K562 (cell line): Measurements from ENCODE around the gene SNCA.

Experiments
- ARNT ChIP-seq, 2 experiments: fragments of 450-650 bp; IDR thresholded peaks; 2 replicates each; pipeline ENCODE4 v1.6.1; 2016; ENCODE audit warnings: mild to moderate bottlenecking in 1 of 2
- CXXC5 ChIP-seq: fragments of 250-450 bp; sonication (Bioruptor Pico); IDR thresholded peaks from 2 replicates; pipeline ENCODE4 v1.8.0; 2022; ENCODE audit warnings: inconsistent platforms, mild to moderate bottlenecking, moderate library complexity
- EGR1 ChIP-seq: fragments of 450-650 bp; conservative IDR thresholded peaks from 2 replicates; pipeline ENCODE4 v1.6.1; 2017; ENCODE audit warnings: mild to moderate bottlenecking
- EP300 ChIP-seq: IDR thresholded peaks from 2 replicates; pipeline ENCODE4 v1.6.1; 2012; ENCODE audit warnings: low read length, improper control_type of control experiment
- FOXP1 ChIP-seq: sonication (generic); formaldehyde crosslinking; IDR thresholded peaks from 2 replicates; pipeline ENCODE4 v1.8.0; 2022; ENCODE audit warnings: mild to moderate bottlenecking, missing genetic modification reagents
- MAZ ChIP-seq, 2 experiments: fragments of 450-650 bp in 1 of 2; sonication (generic) in 1 of 2; formaldehyde crosslinking; IDR thresholded peaks in 1 of 2; conservative IDR thresholded peaks in 1 of 2; 2 replicates each; pipeline versions ENCODE4 v1.4.0 to v1.5.0; 2020; ENCODE audit warnings: mild to moderate bottlenecking in 1 of 2, missing genetic modification reagents in 1 of 2
- NFIX ChIP-seq: fragments of 250-450 bp; sonication (Bioruptor Pico); IDR thresholded peaks from 2 replicates; pipeline ENCODE4 v1.4.0; 2020; ENCODE audit warnings: low read depth, mild to moderate bottlenecking, moderate library complexity
- POLR2AphosphoS5 ChIP-seq: IDR thresholded peaks from 2 replicates; pipeline ENCODE4 v1.6.1; 2011; ENCODE audit warnings: mild to moderate bottlenecking, low read depth, low read length, moderate library complexity; ENCODE audit not compliant: control insufficient read depth, insufficient read depth
- SMAD1 ChIP-seq: fragments of 150-350 bp; IDR thresholded peaks from 2 replicates; pipeline ENCODE4 v1.6.1; 2014; ENCODE audit warnings: low read length, low read depth; ENCODE audit not compliant: partially characterized antibody
- ZBTB7A ChIP-seq: IDR thresholded peaks from 2 replicates; pipeline ENCODE4 v1.6.1; 2011; ENCODE audit warnings: low read depth, mild to moderate bottlenecking, low read length, moderate library complexity, borderline replicate concordance; ENCODE audit not compliant: control insufficient read depth
- ZFP30 ChIP-seq: fragments of 250-450 bp; sonication (Bioruptor Pico); IDR thresholded peaks from 2 replicates; pipeline ENCODE4 v1.8.0; 2022; ENCODE audit warnings: moderate library complexity, mild to moderate bottlenecking, inconsistent platforms, borderline replicate concordance
- ZNF695 ChIP-seq: fragments of 450-650 bp; formaldehyde crosslinking; IDR thresholded peaks from 2 replicates; pipeline ENCODE4 v1.4.0; 2020; ENCODE audit warnings: mild to moderate bottlenecking, moderate library complexity
- TF ChIP-seq, protein P1 (sequence below), 2 experiments: fragments of 450-650 bp; conservative IDR thresholded peaks; 2 replicates each; pipeline ENCODE4 v1.6.1; 2017; ENCODE audit warnings: mild to moderate bottlenecking in 2 of 2, moderate library complexity in 2 of 2

DNA sequence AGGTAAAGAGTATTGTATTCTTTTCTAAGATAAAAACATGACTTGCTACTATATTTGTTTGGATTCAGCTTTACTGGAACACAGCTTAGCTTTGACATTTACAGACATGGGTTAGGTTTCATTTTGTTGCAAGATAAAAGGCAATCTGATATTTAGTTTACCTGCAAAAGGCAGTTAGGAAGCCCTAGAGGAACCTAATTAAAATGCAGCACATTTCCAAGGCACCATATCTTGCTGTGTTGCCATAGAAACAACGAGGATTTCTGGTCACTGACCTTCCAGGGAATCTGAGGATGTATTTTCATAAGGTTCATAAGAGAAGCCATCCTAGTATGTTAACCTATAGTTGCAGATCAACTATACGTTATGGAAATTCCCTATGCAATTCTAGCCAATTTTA lies 116.0 kb downstream of the SNCA start:
- TF ChIP-seq CXXC5 (CRISPR knock-in tag) (no peak), SMAD1 (no peak), EGR1 (no peak), POLR2AphosphoS5 (no peak), MAZ (CRISPR knock-in tag; conservative IDR thresholded peaks at IDR 0.05 in 1 of 2, IDR thresholded peaks at IDR 0.05 in 1 of 2) (no peak), NFIX (CRISPR knock-in tag) (no peak), ZFP30 (CRISPR knock-in tag) (no peak), ARNT (IDR thresholded peaks at IDR 0.05) (no peak), ZNF695 (CRISPR knock-in tag) (no peak), EP300 (no peak), FOXP1 (CRISPR knock-in tag) (no peak), ZBTB7A (no peak)
- TF ChIP-seq, protein P1, sequence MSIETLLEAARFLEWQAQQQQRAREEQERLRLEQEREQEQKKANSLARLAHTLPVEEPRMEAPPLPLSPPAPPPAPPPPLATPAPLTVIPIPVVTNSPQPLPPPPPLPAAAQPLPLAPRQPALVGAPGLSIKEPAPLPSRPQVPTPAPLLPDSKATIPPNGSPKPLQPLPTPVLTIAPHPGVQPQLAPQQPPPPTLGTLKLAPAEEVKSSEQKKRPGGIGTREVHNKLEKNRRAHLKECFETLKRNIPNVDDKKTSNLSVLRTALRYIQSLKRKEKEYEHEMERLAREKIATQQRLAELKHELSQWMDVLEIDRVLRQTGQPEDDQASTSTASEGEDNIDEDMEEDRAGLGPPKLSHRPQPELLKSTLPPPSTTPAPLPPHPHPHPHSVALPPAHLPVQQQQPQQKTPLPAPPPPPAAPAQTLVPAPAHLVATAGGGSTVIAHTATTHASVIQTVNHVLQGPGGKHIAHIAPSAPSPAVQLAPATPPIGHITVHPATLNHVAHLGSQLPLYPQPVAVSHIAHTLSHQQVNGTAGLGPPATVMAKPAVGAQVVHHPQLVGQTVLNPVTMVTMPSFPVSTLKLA (conservative IDR thresholded peaks at IDR 0.05): no peak
